CD14-positive monocyte (primary cell): ENCODE measurements around the gene FOXP1. TPM values are rescaled to one million over a fixed set of nuclear protein-coding genes. Genes with fewer than 3 reads are reported as not detected.

Experiments used
- DNase-seq, 3 donors: peaks; one replicate each; pipeline ENCODE4 v3.0.0-alpha.2; 2011 to 2022
- H2AFZ ChIP-seq: 2 replicates; pipeline ENCODE4 v1.6.0; 2012; ENCODE audit warnings: mild to moderate bottlenecking, low read depth, low read length, inconsistent platforms; ENCODE audit not compliant: insufficient read depth, poor library complexity, severe bottlenecking
- H3K27ac ChIP-seq, 2 donors: 1 replicate in 1 of 2; 2 replicates in 1 of 2; pipeline ENCODE4 v1.5.1; 2012 to 2013; ENCODE audit warnings: low read length in 2 of 2, control low read depth in 1 of 2, inconsistent platforms in 1 of 2, low read depth in 1 of 2, mild to moderate bottlenecking in 1 of 2
- H3K27me3 ChIP-seq, 2 donors: one replicate each; pipeline versions ENCODE4 v1.6.0 to v1.6.1; 2011 to 2013; ENCODE audit warnings: low read length in 2 of 2; ENCODE audit not compliant: control insufficient read depth in 2 of 2, insufficient read depth in 2 of 2
- H3K36me3 ChIP-seq, 2 donors: replicated peaks in 1 of 2; 1 replicate in 1 of 2; 2 replicates in 1 of 2; pipeline versions ENCODE4 v1.5.1 to v1.6.1; 2012 to 2013; ENCODE audit warnings: low read length in 2 of 2, control low read depth in 1 of 2, inconsistent platforms in 1 of 2, mild to moderate bottlenecking in 1 of 2; ENCODE audit not compliant: insufficient read depth in 2 of 2, control insufficient read depth in 1 of 2
- H3K4me1 ChIP-seq, 2 donors: 1 replicate in 1 of 2; 2 replicates in 1 of 2; pipeline versions ENCODE4 v1.5.1 to v1.6.1; 2012 to 2013; ENCODE audit warnings: low read length in 2 of 2, control low read depth in 1 of 2, inconsistent platforms in 1 of 2, mild to moderate bottlenecking in 1 of 2, moderate library complexity in 1 of 2; ENCODE audit not compliant: insufficient read depth in 2 of 2, control insufficient read depth in 1 of 2
- H3K4me2 ChIP-seq: replicated peaks from 2 replicates; pipeline ENCODE3; 2012; ENCODE audit warnings: low read length, moderate library complexity, mild to moderate bottlenecking; ENCODE audit not compliant: poor library complexity, severe bottlenecking; ENCODE audit errors: extremely low read depth
- H3K4me3 ChIP-seq, 3 experiments: fragments of 200-600 bp in 1 of 3; sonication (generic) in 1 of 3; replicated peaks in 1 of 3; 1 replicate in 2 of 3; 2 replicates in 1 of 3; pipeline ENCODE4 v1.5.1; 2011 to 2013; ENCODE audit warnings: low read length in 3 of 3, mild to moderate bottlenecking in 3 of 3, control low read depth in 2 of 3, low read depth in 2 of 3, inconsistent platforms in 1 of 3, moderate library complexity in 1 of 3
- H3K79me2 ChIP-seq: 2 replicates; pipeline ENCODE4 v1.6.0; 2012; ENCODE audit warnings: mild to moderate bottlenecking, control low read depth, inconsistent platforms, low read length, moderate library complexity; ENCODE audit not compliant: insufficient read depth
- H3K9ac ChIP-seq: 2 replicates; pipeline ENCODE4 v1.6.0; 2017; ENCODE audit warnings: low read length, mild to moderate bottlenecking; ENCODE audit not compliant: insufficient read depth, poor library complexity, severe bottlenecking
- H3K9me3 ChIP-seq, 2 donors: replicated peaks in 1 of 2; 1 replicate in 1 of 2; 2 replicates in 1 of 2; pipeline versions ENCODE4 v1.5.1 to v1.6.1; 2012 to 2013; ENCODE audit warnings: low read length in 2 of 2, control low read depth in 1 of 2; ENCODE audit not compliant: control insufficient read depth in 1 of 2, insufficient read depth in 1 of 2
- H4K20me1 ChIP-seq: 2 replicates; pipeline ENCODE4 v1.6.0; 2012; ENCODE audit warnings: mild to moderate bottlenecking, low read length, control low read depth, moderate library complexity; ENCODE audit not compliant: insufficient read depth
- H3K27ac Mint-ChIP-seq, 7 donors: one replicate each; pipeline ENCODE4 v1.8.0; 2020; ENCODE audit warnings: mild to moderate bottlenecking in 7 of 7, mixed read lengths in 7 of 7, moderate library complexity in 6 of 7, inconsistent platforms in 2 of 7
- H3K27me3 Mint-ChIP-seq, 3 donors: one replicate each; pipeline ENCODE4 v1.8.0; 2021 to 2022; ENCODE audit warnings: low read depth in 3 of 3, mild to moderate bottlenecking in 3 of 3, mixed read lengths in 3 of 3, moderate library complexity in 3 of 3, inconsistent platforms in 1 of 3
- H3K36me3 Mint-ChIP-seq, 2 donors: one replicate each; pipeline ENCODE4 v1.8.0; 2020; ENCODE audit warnings: mixed read lengths in 2 of 2, inconsistent platforms in 1 of 2, mild to moderate bottlenecking in 1 of 2
- H3K4me1 Mint-ChIP-seq: one replicate; pipeline ENCODE4 v1.8.0; 2020; ENCODE audit warnings: mild to moderate bottlenecking, mixed read lengths
- H3K4me3 Mint-ChIP-seq, 2 donors: one replicate each; pipeline ENCODE4 v1.8.0; 2020; ENCODE audit warnings: mild to moderate bottlenecking in 2 of 2, mixed read lengths in 2 of 2, moderate library complexity in 1 of 2
- H3K9me3 Mint-ChIP-seq, 7 donors: one replicate each; pipeline ENCODE4 v1.8.0; 2020 to 2022; ENCODE audit warnings: mixed read lengths in 7 of 7, mild to moderate bottlenecking in 6 of 7, moderate library complexity in 6 of 7, inconsistent platforms in 2 of 7
- WGBS: methylation state at CpG from one replicate; pipeline ENCODE4 v1.1.5; 2013; ENCODE audit warnings: missing lambda C conversion rate; ENCODE audit not compliant: insufficient coverage; 5-methylcytosine and 5-hydroxymethylcytosine counted together
- intact Hi-C, 2 donors: fragments of 100-400 bp; cut with micrococcal nuclease; formaldehyde crosslinking; loops; one replicate each; pipeline versions ENCODE4 v1.15.0 to v1.15.1; 2023
- polyA plus RNA-seq, 3 donors: library from polyadenylated mRNA; depleted of rRNA in 1 of 3; unstranded in 2 of 3; stranded (reverse) in 1 of 3; fragments of 300-500 nt in 2 of 3; fragments of >200 nt in 1 of 3; fragmentation: Illumina TruSeq in 2 of 3; gene quantifications; 1 replicate in 2 of 3; 2 replicates in 1 of 3; pipeline ENCODE4 v1.2.3, GENCODE V29; 2012 to 2021
- TF ChIP-seq, protein P1 (sequence below): fragments of 200-600 bp; IDR thresholded peaks from one replicate; pipeline ENCODE4 v1.8.0; 2022; ENCODE audit warnings: antibody characterized with exemption, mild to moderate bottlenecking

Gene FOXP1
- polyA plus RNA-seq, 3 donors: 25.7 to 42.6 (median 27.8) TPM

DNA sequence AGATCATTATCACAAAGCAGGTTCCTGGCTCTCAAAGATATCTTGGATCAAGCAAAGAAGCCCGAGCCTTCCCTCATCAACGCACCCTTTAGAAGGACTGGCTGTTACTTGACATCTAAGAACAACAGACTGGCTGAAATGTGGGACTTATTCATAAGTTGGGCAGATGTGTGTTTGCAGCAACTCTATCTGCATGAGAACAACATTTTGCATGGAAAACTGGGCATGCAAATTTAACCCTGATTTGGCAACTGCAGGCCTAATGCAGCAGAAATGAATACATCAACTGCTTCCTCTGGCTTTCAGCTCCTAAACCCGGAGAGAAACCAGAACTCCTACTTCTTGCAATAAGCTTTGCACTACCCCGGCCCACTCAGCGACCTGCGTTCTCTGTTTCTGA is 35.0 kb upstream of the FOXP1 start:
- H3K4me2 ChIP-seq: no peak overlapping the region
- H3K79me2 ChIP-seq: no peaks in the 10 kb centered on the region
- H3K27me3 Mint-ChIP-seq: peaks cover 0 to 2% (median 1%) of the 10 kb centered on the region in 3 donors
- TF ChIP-seq, protein P1, sequence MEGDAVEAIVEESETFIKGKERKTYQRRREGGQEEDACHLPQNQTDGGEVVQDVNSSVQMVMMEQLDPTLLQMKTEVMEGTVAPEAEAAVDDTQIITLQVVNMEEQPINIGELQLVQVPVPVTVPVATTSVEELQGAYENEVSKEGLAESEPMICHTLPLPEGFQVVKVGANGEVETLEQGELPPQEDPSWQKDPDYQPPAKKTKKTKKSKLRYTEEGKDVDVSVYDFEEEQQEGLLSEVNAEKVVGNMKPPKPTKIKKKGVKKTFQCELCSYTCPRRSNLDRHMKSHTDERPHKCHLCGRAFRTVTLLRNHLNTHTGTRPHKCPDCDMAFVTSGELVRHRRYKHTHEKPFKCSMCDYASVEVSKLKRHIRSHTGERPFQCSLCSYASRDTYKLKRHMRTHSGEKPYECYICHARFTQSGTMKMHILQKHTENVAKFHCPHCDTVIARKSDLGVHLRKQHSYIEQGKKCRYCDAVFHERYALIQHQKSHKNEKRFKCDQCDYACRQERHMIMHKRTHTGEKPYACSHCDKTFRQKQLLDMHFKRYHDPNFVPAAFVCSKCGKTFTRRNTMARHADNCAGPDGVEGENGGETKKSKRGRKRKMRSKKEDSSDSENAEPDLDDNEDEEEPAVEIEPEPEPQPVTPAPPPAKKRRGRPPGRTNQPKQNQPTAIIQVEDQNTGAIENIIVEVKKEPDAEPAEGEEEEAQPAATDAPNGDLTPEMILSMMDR: no peak
- no peak for DNase-seq
- no peak overlapping the region for H3K27ac ChIP-seq
- WGBS: 97% methylated on average over 3 of the region's 6 CpGs
- H3K4me1 Mint-ChIP-seq: no peaks in the 10 kb centered on the region
- no peak overlapping the region for H3K9ac ChIP-seq
- no peaks in the 10 kb centered on the region for H3K9me3 Mint-ChIP-seq
- no peaks in the 10 kb centered on the region for H3K27me3 ChIP-seq
- intact Hi-C loops: no loop called here
- no peaks in the 10 kb centered on the region for H4K20me1 ChIP-seq
- no peak overlapping the region for H2AFZ ChIP-seq
- no peak overlapping the region for H3K4me3 ChIP-seq
- H3K4me3 Mint-ChIP-seq: no peak overlapping the region
- H3K36me3 Mint-ChIP-seq: peaks cover 4 to 10% of the 10 kb centered on the region in 2 donors
- H3K9me3 ChIP-seq: no peaks in the 10 kb centered on the region
- no peaks in the 10 kb centered on the region for H3K4me1 ChIP-seq
- H3K36me3 ChIP-seq: no peaks in the 10 kb centered on the region
- H3K27ac Mint-ChIP-seq: no peak overlapping the region

DNA sequence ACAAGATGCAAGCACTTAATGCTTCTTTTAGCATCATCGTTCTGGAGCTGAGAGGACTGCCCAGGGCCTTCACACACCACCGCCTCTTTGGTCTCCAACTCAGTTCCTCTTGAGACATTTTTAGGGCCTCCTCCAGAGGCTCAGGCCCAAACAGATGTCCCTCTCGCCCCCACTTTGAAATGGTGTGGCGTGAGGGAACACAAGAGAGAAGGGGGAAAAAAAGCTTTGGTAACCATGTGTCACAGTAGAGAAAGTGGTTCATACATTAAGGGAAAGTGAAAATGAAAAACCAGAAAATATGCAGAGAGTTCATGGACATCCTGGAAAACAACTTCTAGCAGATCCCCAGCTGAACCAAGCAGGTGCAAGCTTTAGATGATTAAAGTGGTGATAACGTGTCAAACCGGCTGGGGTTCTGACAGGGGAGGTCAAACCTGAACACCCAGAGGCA is 33.1 kb upstream of the FOXP1 start:
- H3K27me3 Mint-ChIP-seq: peaks cover 0 to 2% (median 1%) of the 10 kb centered on the region in 3 donors
- H3K9me3 ChIP-seq: no peaks in the 10 kb centered on the region
- no peak overlapping the region for H2AFZ ChIP-seq
- peaks cover 4 to 6% of the 10 kb centered on the region in 2 donors for H3K36me3 Mint-ChIP-seq
- H3K9ac ChIP-seq: no peak overlapping the region
- H3K27me3 ChIP-seq: no peaks in the 10 kb centered on the region
- no peak overlapping the region for H3K27ac ChIP-seq
- peaks cover 0 to 8% (median 2%) of the 10 kb centered on the region in 7 donors for H3K9me3 Mint-ChIP-seq
- H3K4me2 ChIP-seq: no peak overlapping the region
- H3K36me3 ChIP-seq: no peaks in the 10 kb centered on the region
- WGBS: 94% methylated on average over 3 of the region's 6 CpGs
- TF ChIP-seq, protein P1: no peak
- H3K4me1 ChIP-seq: no peaks in the 10 kb centered on the region
- no peaks in the 10 kb centered on the region for H3K4me1 Mint-ChIP-seq
- no peak overlapping the region for H3K27ac Mint-ChIP-seq
- H3K4me3 ChIP-seq: no peak overlapping the region
- no peaks in the 10 kb centered on the region for H4K20me1 ChIP-seq
- H3K79me2 ChIP-seq: no peaks in the 10 kb centered on the region
- intact Hi-C loops: no loop called here
- no peak overlapping the region for H3K4me3 Mint-ChIP-seq
- DNase-seq: no peak
